Colonic mucosa (tissue), 4 donors: Measurements from ENCODE around the gene LCP1. TPM values are rescaled to one million over a fixed set of nuclear protein-coding genes. Genes with fewer than 3 reads are reported as not detected.

Source experiments
- DNase-seq: peaks from one replicate; pipeline ENCODE4 v3.0.0-alpha.2; 2020
- H3K27ac ChIP-seq: fragments of 200-600 bp; one replicate; pipeline ENCODE4 v1.8.0; 2021
- H3K27me3 ChIP-seq: fragments of 200-600 bp; one replicate; pipeline ENCODE4 v1.8.0; 2021
- H3K36me3 ChIP-seq: fragments of 200-600 bp; one replicate; pipeline ENCODE4 v1.8.0; 2021
- H3K4me1 ChIP-seq: fragments of 200-600 bp; one replicate; pipeline ENCODE4 v1.8.0; 2021; ENCODE audit warnings: mild to moderate bottlenecking
- H3K4me3 ChIP-seq: fragments of 200-600 bp; one replicate; pipeline ENCODE4 v1.8.0; 2021
- H3K9ac ChIP-seq, 2 donors: one replicate each; pipeline ENCODE4 v1.7.0; 2013; ENCODE audit warnings: control low read depth in 2 of 2, low read depth in 2 of 2, low read length in 2 of 2
- H3K9me3 ChIP-seq: fragments of 200-600 bp; one replicate; pipeline ENCODE4 v1.8.0; 2021
- CTCF ChIP-seq: fragments of 200-600 bp; IDR thresholded peaks from one replicate; pipeline ENCODE4 v1.8.0; 2022; ENCODE audit warnings: antibody characterized with exemption, mild to moderate bottlenecking
- intact Hi-C: fragments of 100-400 bp; cut with DNase I; formaldehyde crosslinking; loops from one replicate; pipeline ENCODE4 v1.14.1; 2022
- total RNA-seq, 2 donors: library from RNA; stranded (reverse); fragmentation: NEBNext Ultra II Directional in 1 of 2; extraction: Animal tissue kit (Norgen Biotek cat#: 25700) in 1 of 2; gene quantifications; one replicate each; pipeline ENCODE4 v1.2.1, GENCODE V29; 2021
- donor health status: healthy.
- donor health status: DM: no; HTN: no; CAD: no.
- donor health status: DM: no; HTN: no; CAD: no.

The LCP1 gene
- total RNA-seq, 2 donors from 2014 or later: 12.8 to 27.6 TPM

GRCh38 chr13:46131705-46132104, 50.3 kb downstream of the LCP1 start:
- no peak overlapping the region for H3K9ac ChIP-seq
- DNase-seq: no peak
- H3K4me1 ChIP-seq: no peaks in the 10 kb centered on the region
- no peaks in the 10 kb centered on the region for H3K27me3 ChIP-seq
- H3K9me3 ChIP-seq: no peaks in the 10 kb centered on the region
- no peak overlapping the region for H3K27ac ChIP-seq
- no peaks in the 10 kb centered on the region for H3K36me3 ChIP-seq
- H3K4me3 ChIP-seq: no peak overlapping the region
- intact Hi-C loops: no loop called here
- no peak for TF ChIP-seq CTCF

- intact Hi-C loops: no loop called here
- Histone ChIP-seq H3K36me3 (no peaks in the 10 kb centered on the region), H3K27ac (no peak overlapping the region), H3K9me3 (no peaks in the 10 kb centered on the region), H3K27me3 (no peaks in the 10 kb centered on the region), H3K4me3 (no peak overlapping the region), H3K9ac (no peak overlapping the region), H3K4me1 (no peaks in the 10 kb centered on the region)
- no peak for DNase-seq
- TF ChIP-seq CTCF: no peak
These were observed 51.9 kb downstream of the LCP1 start for GRCh38 chr13:46129955-46130618.

- no peak overlapping the region for H3K9ac ChIP-seq
- TF ChIP-seq CTCF: no peak
- H3K4me1 ChIP-seq: no peaks in the 10 kb centered on the region
- intact Hi-C loops: no loop called here
- no peak for DNase-seq
- no peaks in the 10 kb centered on the region for H3K36me3 ChIP-seq
- no peak overlapping the region for H3K27ac ChIP-seq
- no peaks in the 10 kb centered on the region for H3K9me3 ChIP-seq
- no peaks in the 10 kb centered on the region for H3K27me3 ChIP-seq
- H3K4me3 ChIP-seq: no peak overlapping the region
These were observed 52.9 kb downstream of the LCP1 start for GRCh38 chr13:46129124-46129523.

- TF ChIP-seq CTCF: no peak
- intact Hi-C loops: no loop called here
- Histone ChIP-seq H3K4me3 (no peak overlapping the region), H3K27ac (no peak overlapping the region), H3K9ac (no peak overlapping the region), H3K27me3 (no peaks in the 10 kb centered on the region), H3K9me3 (no peaks in the 10 kb centered on the region), H3K36me3 (no peaks in the 10 kb centered on the region), H3K4me1 (no peaks in the 10 kb centered on the region)
- DNase-seq: no peak
These were observed 54.5 kb downstream of the LCP1 start for GRCh38 chr13:46127358-46128023.

GRCh38 chr13:46126552-46127357, 55.2 kb downstream of the LCP1 start:
- Histone ChIP-seq H3K27ac (no peak overlapping the region), H3K4me1 (no peaks in the 10 kb centered on the region), H3K36me3 (no peaks in the 10 kb centered on the region), H3K4me3 (no peak overlapping the region), H3K27me3 (no peaks in the 10 kb centered on the region), H3K9me3 (no peaks in the 10 kb centered on the region), H3K9ac (no peak overlapping the region)
- peak; percentile 60 for TF ChIP-seq CTCF
- intact Hi-C loops: no loop called here
- DNase-seq: peak; percentile 59
